ENCODE measurements around the gene AGBL4.

AGBL4 gene

GRCh38 chr1:49213301-49213700 is 810.5 kb downstream of the AGBL4 start:
- TF ChIP-seq REST (IDR thresholded peaks at IDR 0.05; ENCODE audit: insufficient read depth in 1 of 2, low read depth in 2 of 2, low read length in 2 of 2): no peak
- no peak for TF ChIP-seq TAF1 (IDR thresholded peaks at IDR 0.05; ENCODE audit: borderline replicate concordance, insufficient read depth, low read length)
- TF ChIP-seq SIN3A (IDR thresholded peaks at IDR 0.05; ENCODE audit: borderline replicate concordance, insufficient read depth, low read length): no peak
- no peak for TF ChIP-seq POLR2AphosphoS5 (IDR thresholded peaks at IDR 0.05; ENCODE audit: low read depth, low read length)
- no peak for TF ChIP-seq FOXP2 (optimal IDR thresholded peaks at IDR 0.05; ENCODE audit: borderline replicate concordance, extremely low read depth, extremely low read length, insufficient read depth)

- TF ChIP-seq SIN3A (IDR thresholded peaks at IDR 0.05; ENCODE audit: borderline replicate concordance, insufficient read depth, low read length) (no peak), FOXP2 (optimal IDR thresholded peaks at IDR 0.05; ENCODE audit: borderline replicate concordance, extremely low read depth, extremely low read length, insufficient read depth) (no peak), POLR2AphosphoS5 (IDR thresholded peaks at IDR 0.05; ENCODE audit: low read depth, low read length) (no peak), TAF1 (IDR thresholded peaks at IDR 0.05; ENCODE audit: borderline replicate concordance, insufficient read depth, low read length) (no peak), REST (IDR thresholded peaks at IDR 0.05; ENCODE audit: insufficient read depth in 1 of 2, low read depth in 2 of 2, low read length in 2 of 2) (no peak)
Measured at GRCh38 chr1:49208712-49209111, 815.0 kb downstream of the AGBL4 start.

GRCh38 chr1:49204720-49205119 is 819.0 kb downstream of the AGBL4 start:
- no peak for TF ChIP-seq REST (IDR thresholded peaks at IDR 0.05; ENCODE audit: insufficient read depth in 1 of 2, low read depth in 2 of 2, low read length in 2 of 2)
- no peak for TF ChIP-seq SIN3A (IDR thresholded peaks at IDR 0.05; ENCODE audit: borderline replicate concordance, insufficient read depth, low read length)
- TF ChIP-seq POLR2AphosphoS5 (IDR thresholded peaks at IDR 0.05; ENCODE audit: low read depth, low read length): no peak
- no peak for TF ChIP-seq FOXP2 (optimal IDR thresholded peaks at IDR 0.05; ENCODE audit: borderline replicate concordance, extremely low read depth, extremely low read length, insufficient read depth)

GRCh38 chr1:49200738-49201137 is 823.0 kb downstream of the AGBL4 start:
- no peak for TF ChIP-seq POLR2AphosphoS5 (IDR thresholded peaks at IDR 0.05; ENCODE audit: low read depth, low read length)
- no peak for TF ChIP-seq SIN3A (IDR thresholded peaks at IDR 0.05; ENCODE audit: borderline replicate concordance, insufficient read depth, low read length)
- no peak for TF ChIP-seq TAF1 (IDR thresholded peaks at IDR 0.05; ENCODE audit: borderline replicate concordance, insufficient read depth, low read length)
- TF ChIP-seq FOXP2 (optimal IDR thresholded peaks at IDR 0.05; ENCODE audit: borderline replicate concordance, extremely low read depth, extremely low read length, insufficient read depth): no peak
- no peak for TF ChIP-seq REST (IDR thresholded peaks at IDR 0.05; ENCODE audit: insufficient read depth in 1 of 2, low read depth in 2 of 2, low read length in 2 of 2)

GRCh38 chr1:49199564-49199963 is 824.2 kb downstream of the AGBL4 start:
- TF ChIP-seq REST (IDR thresholded peaks at IDR 0.05; ENCODE audit: insufficient read depth in 1 of 2, low read depth in 2 of 2, low read length in 2 of 2) (no peak), FOXP2 (optimal IDR thresholded peaks at IDR 0.05; ENCODE audit: borderline replicate concordance, extremely low read depth, extremely low read length, insufficient read depth) (no peak), TAF1 (IDR thresholded peaks at IDR 0.05; ENCODE audit: borderline replicate concordance, insufficient read depth, low read length) (no peak), POLR2AphosphoS5 (IDR thresholded peaks at IDR 0.05; ENCODE audit: low read depth, low read length) (no peak), SIN3A (IDR thresholded peaks at IDR 0.05; ENCODE audit: borderline replicate concordance, insufficient read depth, low read length) (no peak)
